Right ventricle myocardium superior (tissue), 1 donor: Measurements from ENCODE around the gene TCN2. TPM values are rescaled to one million over a fixed set of nuclear protein-coding genes. Genes with fewer than 3 reads are reported as not detected.
"Not testable (repeated sequence)": the region's sequence is repeated elsewhere in the genome, so short reads cannot be mapped to it uniquely, and the experiment has no call there.

Experiments used
- ATAC-seq: fragments of 200-7000 bp; cut with Tn5 transposase; one replicate; pipeline ENCODE4 v1.9.1; 2020; ENCODE audit warnings: mild to moderate bottlenecking; ENCODE audit not compliant: poor library complexity
- DNase-seq: peaks from one replicate; pipeline ENCODE4 v3.0.0-alpha.2; 2020
- intact Hi-C: fragments of 100-400 bp; cut with DNase I; formaldehyde crosslinking; loops from one replicate; pipeline ENCODE4 v1.11.2; 2022
- total RNA-seq: library from RNA; stranded (reverse); fragmentation: NEBNext Ultra II Directional; extraction: Animal tissue kit (Norgen Biotek cat#: 25700); gene quantifications from one replicate; pipeline ENCODE4 v1.2.1, GENCODE V29; 2021
- donor health status: DM: no; HTN: yes; CAD: no; lungs with severe emphysema.

TCN2 gene
- total RNA-seq, 1 donor from 2014 or later: 13.4 TPM

- intact Hi-C loops: no loop called here
- ATAC-seq (no peak), DNase-seq (no peak)
These were observed 32.6 kb upstream of the TCN2 start, which contains the start of gene GAL3ST1 for GRCh38 chr22:30574095-30574981. TSS of gene GAL3ST1 (minus strand) at chr22:30574665. CDS start at chr22:30557392, 17,273 bp downstream.

- intact Hi-C loops: no loop called here
- DNase-seq (no peak), ATAC-seq (peak; percentile 38)
These were observed 31.8 kb upstream of the TCN2 start for GRCh38 chr22:30574997-30575671.

- ATAC-seq (no peak), DNase-seq (no peak)
- intact Hi-C loops: no loop called here
These were observed 31.1 kb upstream of the TCN2 start for GRCh38 chr22:30575859-30576258.

- intact Hi-C loops: no loop called here
- ATAC-seq (no peak), DNase-seq (no peak)
These were observed 28.5 kb upstream of the TCN2 start for GRCh38 chr22:30578481-30578880.

GRCh38 chr22:30580896-30581295 lies 26.1 kb upstream of the TCN2 start:
- no peak for ATAC-seq
- DNase-seq: no peak
- intact Hi-C loops: no loop called here

- no peak for ATAC-seq
- no peak for DNase-seq
- intact Hi-C loops: no loop called here
These were observed 24.9 kb upstream of the TCN2 start for GRCh38 chr22:30582051-30582450.

- DNase-seq (no peak), ATAC-seq (no peak)
- intact Hi-C loops: no loop called here
These were observed 24.0 kb upstream of the TCN2 start for GRCh38 chr22:30582788-30583545.

GRCh38 chr22:30584441-30584840 lies 22.5 kb upstream of the TCN2 start:
- no peak for DNase-seq
- ATAC-seq: no peak
- intact Hi-C loops: no loop called here

- DNase-seq: no peak
- no peak for ATAC-seq
- intact Hi-C loops: no loop called here
These were observed 20.6 kb upstream of the TCN2 start for GRCh38 chr22:30586414-30586813.

- ATAC-seq (no peak), DNase-seq (no peak)
- intact Hi-C loops: no loop called here
These were observed 15.8 kb upstream of the TCN2 start for GRCh38 chr22:30591191-30591587.

- intact Hi-C loops: no loop called here
- DNase-seq: peak; percentile 96
- peak; percentile 100 for ATAC-seq
These were observed 15.2 kb upstream of the TCN2 start, which contains the start of gene PES1 for GRCh38 chr22:30591588-30592359. TSS of gene PES1 (minus strand) at chr22:30591910. CDS start at chr22:30591833, 77 bp downstream.

GRCh38 chr22:30592360-30592713 lies 14.6 kb upstream of the TCN2 start:
- intact Hi-C loops, DNase-seq, ATAC-seq: not testable (repeated sequence)

- no peak for ATAC-seq
- intact Hi-C loops: no loop called here
These were observed 10.8 kb upstream of the TCN2 start for GRCh38 chr22:30596199-30596598.

GRCh38 chr22:30596886-30597285 lies 10.1 kb upstream of the TCN2 start:
- ATAC-seq (no peak), DNase-seq (no peak)
- intact Hi-C loops: no loop called here

More at GRCh38 chr22:30596199-30596598, 10.8 kb upstream of the TCN2 start:
- no peak for DNase-seq

- no peak for ATAC-seq
- DNase-seq: no peak
- intact Hi-C loops: no loop called here
These were observed 8.0 kb upstream of the TCN2 start for GRCh38 chr22:30598986-30599385.

- intact Hi-C loops: no loop called here
- DNase-seq (no peak), ATAC-seq (no peak)
These were observed 6.1 kb upstream of the TCN2 start for GRCh38 chr22:30600921-30601320.

- DNase-seq (no peak), ATAC-seq (no peak)
- intact Hi-C loops: no loop called here
These were observed 5.5 kb upstream of the TCN2 start for GRCh38 chr22:30601464-30601863.

GRCh38 chr22:30602049-30602448 lies 4.9 kb upstream of the TCN2 start:
- intact Hi-C loops: no loop called here
- no peak for ATAC-seq

GRCh38 chr22:30603801-30604200 lies 3.2 kb upstream of the TCN2 start:
- DNase-seq: no peak
- ATAC-seq: no peak
- intact Hi-C loops: no loop called here

More at GRCh38 chr22:30602049-30602448, 4.9 kb upstream of the TCN2 start:
- no peak for DNase-seq
